ENCODE results near the gene BPIFB4. TPM values are rescaled to one million over a fixed set of nuclear protein-coding genes. Genes with fewer than 3 reads are reported as not detected.
A peak's percentile ranks its signal among the peaks of the same experiment; 100 is the strongest.
"Not testable (repeated sequence)": the region's sequence is repeated elsewhere in the genome, so short reads cannot be mapped to it uniquely, and the experiment has no call there.

The BPIFB4 gene
- total and polyA plus RNA-seq, 5 donors = 0.62 to 0.69 TPM; not detected in 3

GRCh38 chr20:33105316-33105924, 26.0 kb downstream of the BPIFB4 start:
- DNase-seq (peak; percentile 62 to 88 (median 75)), ATAC-seq (peak; percentile 66 to 90)
- H3K27me3 ChIP-seq (ENCODE audit: control insufficient read depth, insufficient read depth) = no peaks in the 10 kb centered on the region

GRCh38 chr20:33106058-33106620, 26.7 kb downstream of the BPIFB4 start:
- ATAC-seq (peak; percentile 48 to 77), DNase-seq (peak in 1 of 3 donors; percentile 64)
- 55% methylated on average over 7 of the region's 7 CpGs for WGBS
- H3K4me3 ChIP-seq (ENCODE audit: low read length); intact Hi-C loops (cut with DNase I); H3K9me3 ChIP-seq (ENCODE audit: control insufficient read depth, low read length); H3K27me3 ChIP-seq (ENCODE audit: control insufficient read depth, insufficient read depth); H3K4me1 ChIP-seq (ENCODE audit: control insufficient read depth, insufficient read depth, low read length): not testable (repeated sequence)
- H3K27ac ChIP-seq (ENCODE audit: low read length) = peak overlapping the region; percentile 8

More at GRCh38 chr20:33105316-33105924, 26.0 kb downstream of the BPIFB4 start:
- 42% methylated on average over 8 of the region's 8 CpGs for WGBS
- intact Hi-C loops (cut with DNase I) = no loop called here
- Histone ChIP-seq H3K27ac (ENCODE audit: low read length) (peak overlapping the region; percentile 8), H3K4me3 (ENCODE audit: low read length) (no peak overlapping the region), H3K4me1 (ENCODE audit: control insufficient read depth, insufficient read depth, low read length) (no peaks in the 10 kb centered on the region), H3K9me3 (ENCODE audit: control insufficient read depth, low read length) (no peaks in the 10 kb centered on the region)

GRCh38 chr20:33108661-33109060, 29.2 kb downstream of the BPIFB4 start:
- intact Hi-C loops (cut with DNase I) = no loop called here
- no peak for DNase-seq
- WGBS = 64% methylated on average over 2 of the region's 2 CpGs

GRCh38 chr20:33110147-33110825, 30.8 kb downstream of the BPIFB4 start:
- 84% methylated on average over 8 of the region's 8 CpGs for WGBS
- Histone ChIP-seq H3K9me3 (ENCODE audit: control insufficient read depth, low read length) (no peaks in the 10 kb centered on the region), H3K27ac (ENCODE audit: low read length) (no peak overlapping the region), H3K4me1 (ENCODE audit: control insufficient read depth, insufficient read depth, low read length) (no peaks in the 10 kb centered on the region), H3K27me3 (ENCODE audit: control insufficient read depth, insufficient read depth) (no peaks in the 10 kb centered on the region), H3K4me3 (ENCODE audit: low read length) (no peak overlapping the region)
- DNase-seq (no peak), ATAC-seq (no peak)
- intact Hi-C loops (cut with DNase I) = no loop called here

More at GRCh38 chr20:33108661-33109060, 29.2 kb downstream of the BPIFB4 start:
- H3K9me3 ChIP-seq (ENCODE audit: control insufficient read depth, low read length) = no peaks in the 10 kb centered on the region
- no peak overlapping the region for H3K4me3 ChIP-seq (ENCODE audit: low read length)
- no peaks in the 10 kb centered on the region for H3K4me1 ChIP-seq (ENCODE audit: control insufficient read depth, insufficient read depth, low read length)
- ATAC-seq = no peak
- no peak overlapping the region for H3K27ac ChIP-seq (ENCODE audit: low read length)
- no peaks in the 10 kb centered on the region for H3K27me3 ChIP-seq (ENCODE audit: control insufficient read depth, insufficient read depth)

- ATAC-seq (no peak), DNase-seq (no peak)
- Histone ChIP-seq H3K9me3 (ENCODE audit: control insufficient read depth, low read length) (no peaks in the 10 kb centered on the region), H3K4me3 (ENCODE audit: low read length) (no peak overlapping the region), H3K27me3 (ENCODE audit: control insufficient read depth, insufficient read depth) (no peaks in the 10 kb centered on the region), H3K27ac (ENCODE audit: low read length) (no peak overlapping the region), H3K4me1 (ENCODE audit: control insufficient read depth, insufficient read depth, low read length) (no peaks in the 10 kb centered on the region)
- intact Hi-C loops (cut with DNase I) = no loop called here
- 88% methylated on average over 5 of the region's 5 CpGs for WGBS
These were observed 31.9 kb downstream of the BPIFB4 start for GRCh38 chr20:33111306-33111705.

- no peaks in the 10 kb centered on the region for H3K4me1 ChIP-seq (ENCODE audit: control insufficient read depth, insufficient read depth, low read length)
- H3K9me3 ChIP-seq (ENCODE audit: control insufficient read depth, low read length) = no peaks in the 10 kb centered on the region
- peak in 1 of 2 donors; percentile 29 for ATAC-seq
- 86% methylated on average over 7 of the region's 7 CpGs for WGBS
- DNase-seq = no peak
- H3K27ac ChIP-seq (ENCODE audit: low read length) = no peak overlapping the region
- intact Hi-C loops (cut with DNase I) = no loop called here
- no peak overlapping the region for H3K4me3 ChIP-seq (ENCODE audit: low read length)
- no peaks in the 10 kb centered on the region for H3K27me3 ChIP-seq (ENCODE audit: control insufficient read depth, insufficient read depth)
These were observed 33.3 kb downstream of the BPIFB4 start for GRCh38 chr20:33112547-33113386.

- peak in 1 of 2 donors; percentile 56 for ATAC-seq
- no peaks in the 10 kb centered on the region for H3K27me3 ChIP-seq (ENCODE audit: control insufficient read depth, insufficient read depth)
- DNase-seq = no peak
- intact Hi-C loops (cut with DNase I) = no loop called here
- no peak overlapping the region for H3K4me3 ChIP-seq (ENCODE audit: low read length)
- no peaks in the 10 kb centered on the region for H3K4me1 ChIP-seq (ENCODE audit: control insufficient read depth, insufficient read depth, low read length)
- H3K27ac ChIP-seq (ENCODE audit: low read length) = no peak overlapping the region
- WGBS = 66% methylated on average over 6 of the region's 6 CpGs
- no peaks in the 10 kb centered on the region for H3K9me3 ChIP-seq (ENCODE audit: control insufficient read depth, low read length)
These were observed 34.0 kb downstream of the BPIFB4 start for GRCh38 chr20:33113387-33113908.

- intact Hi-C loops (cut with DNase I); ATAC-seq; DNase-seq: not testable (repeated sequence)
These were observed 36.1 kb downstream of the BPIFB4 start for GRCh38 chr20:33115501-33115900.

GRCh38 chr20:33119725-33120720, 40.6 kb downstream of the BPIFB4 start:
- DNase-seq = no peak
- Histone ChIP-seq H3K27me3 (ENCODE audit: control insufficient read depth, insufficient read depth) (no peaks in the 10 kb centered on the region), H3K27ac (ENCODE audit: low read length) (no peak overlapping the region), H3K4me1 (ENCODE audit: control insufficient read depth, insufficient read depth, low read length) (peaks cover 3% of the 10 kb centered on the region), H3K4me3 (ENCODE audit: low read length) (no peak overlapping the region), H3K9me3 (ENCODE audit: control insufficient read depth, low read length) (no peaks in the 10 kb centered on the region)
- WGBS = 73% methylated on average over 3 of the region's 3 CpGs
- no peak for ATAC-seq
- intact Hi-C loops (cut with DNase I) = no loop called here

More at GRCh38 chr20:33115501-33115900, 36.1 kb downstream of the BPIFB4 start:
- not testable (repeated sequence) for H3K27ac ChIP-seq (ENCODE audit: low read length); H3K27me3 ChIP-seq (ENCODE audit: control insufficient read depth, insufficient read depth); H3K4me1 ChIP-seq (ENCODE audit: control insufficient read depth, insufficient read depth, low read length); H3K9me3 ChIP-seq (ENCODE audit: control insufficient read depth, low read length); H3K4me3 ChIP-seq (ENCODE audit: low read length)
- WGBS = 97% methylated on average over 29 of the region's 34 CpGs

- DNase-seq (no peak), ATAC-seq (no peak)
- Histone ChIP-seq H3K9me3 (ENCODE audit: control insufficient read depth, low read length) (no peaks in the 10 kb centered on the region), H3K4me1 (ENCODE audit: control insufficient read depth, insufficient read depth, low read length) (peaks cover 4% of the 10 kb centered on the region), H3K27ac (ENCODE audit: low read length) (no peak overlapping the region), H3K4me3 (ENCODE audit: low read length) (no peak overlapping the region), H3K27me3 (ENCODE audit: control insufficient read depth, insufficient read depth) (no peaks in the 10 kb centered on the region)
- 89% methylated on average over 3 of the region's 3 CpGs for WGBS
- intact Hi-C loops (cut with DNase I) = no loop called here
These were observed 41.5 kb downstream of the BPIFB4 start for GRCh38 chr20:33120934-33121333.
